Colonic mucosa (tissue), 4 donors: ENCODE data around the gene GRIA2. TPM values are rescaled to one million over a fixed set of nuclear protein-coding genes. Genes with fewer than 3 reads are reported as not detected.

Experiments
- DNase-seq: peaks from one replicate; pipeline ENCODE4 v3.0.0-alpha.2; 2020
- H3K27ac ChIP-seq: fragments of 200-600 bp; one replicate; pipeline ENCODE4 v1.8.0; 2021
- H3K27me3 ChIP-seq: fragments of 200-600 bp; one replicate; pipeline ENCODE4 v1.8.0; 2021
- H3K36me3 ChIP-seq: fragments of 200-600 bp; one replicate; pipeline ENCODE4 v1.8.0; 2021
- H3K4me1 ChIP-seq: fragments of 200-600 bp; one replicate; pipeline ENCODE4 v1.8.0; 2021; ENCODE audit warnings: mild to moderate bottlenecking
- H3K4me3 ChIP-seq: fragments of 200-600 bp; one replicate; pipeline ENCODE4 v1.8.0; 2021
- H3K9ac ChIP-seq, 2 donors: one replicate each; pipeline ENCODE4 v1.7.0; 2013; ENCODE audit warnings: control low read depth in 2 of 2, low read depth in 2 of 2, low read length in 2 of 2
- H3K9me3 ChIP-seq: fragments of 200-600 bp; one replicate; pipeline ENCODE4 v1.8.0; 2021
- intact Hi-C: fragments of 100-400 bp; cut with DNase I; formaldehyde crosslinking; loops from one replicate; pipeline ENCODE4 v1.14.1; 2022
- total RNA-seq, 2 donors: library from RNA; stranded (reverse); fragmentation: NEBNext Ultra II Directional in 1 of 2; extraction: Animal tissue kit (Norgen Biotek cat#: 25700) in 1 of 2; gene quantifications; one replicate each; pipeline ENCODE4 v1.2.1, GENCODE V29; 2021
- TF ChIP-seq, protein P1 (sequence below): fragments of 200-600 bp; IDR thresholded peaks from one replicate; pipeline ENCODE4 v1.8.0; 2022; ENCODE audit warnings: antibody characterized with exemption, mild to moderate bottlenecking
- donor health status: healthy.
- donor health status: DM: no; HTN: no; CAD: no.
- donor health status: DM: no; HTN: no; CAD: no.

The GRIA2 gene
- total RNA-seq, 2 donors from 2014 or later = not detected

DNA sequence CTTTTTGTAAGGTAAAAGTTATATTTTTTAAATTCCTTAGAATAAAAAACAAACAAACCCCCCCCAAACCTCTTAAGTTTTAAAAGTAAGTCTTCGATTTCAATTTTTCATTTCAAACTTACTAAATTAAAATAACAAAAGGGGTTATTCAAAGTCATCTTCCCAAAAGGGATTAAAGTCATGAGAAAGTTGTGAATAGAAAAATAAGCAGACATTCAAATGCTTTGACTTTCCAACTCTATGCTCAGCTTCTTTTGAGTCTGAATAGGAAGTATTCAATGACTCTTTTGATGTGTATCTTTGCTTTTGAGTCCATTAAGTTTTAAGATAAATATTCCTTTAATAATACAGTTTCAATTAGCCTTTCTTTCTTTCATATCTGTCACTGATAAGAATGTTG, 138.3 kb downstream of the GRIA2 start:
- TF ChIP-seq, protein P1, sequence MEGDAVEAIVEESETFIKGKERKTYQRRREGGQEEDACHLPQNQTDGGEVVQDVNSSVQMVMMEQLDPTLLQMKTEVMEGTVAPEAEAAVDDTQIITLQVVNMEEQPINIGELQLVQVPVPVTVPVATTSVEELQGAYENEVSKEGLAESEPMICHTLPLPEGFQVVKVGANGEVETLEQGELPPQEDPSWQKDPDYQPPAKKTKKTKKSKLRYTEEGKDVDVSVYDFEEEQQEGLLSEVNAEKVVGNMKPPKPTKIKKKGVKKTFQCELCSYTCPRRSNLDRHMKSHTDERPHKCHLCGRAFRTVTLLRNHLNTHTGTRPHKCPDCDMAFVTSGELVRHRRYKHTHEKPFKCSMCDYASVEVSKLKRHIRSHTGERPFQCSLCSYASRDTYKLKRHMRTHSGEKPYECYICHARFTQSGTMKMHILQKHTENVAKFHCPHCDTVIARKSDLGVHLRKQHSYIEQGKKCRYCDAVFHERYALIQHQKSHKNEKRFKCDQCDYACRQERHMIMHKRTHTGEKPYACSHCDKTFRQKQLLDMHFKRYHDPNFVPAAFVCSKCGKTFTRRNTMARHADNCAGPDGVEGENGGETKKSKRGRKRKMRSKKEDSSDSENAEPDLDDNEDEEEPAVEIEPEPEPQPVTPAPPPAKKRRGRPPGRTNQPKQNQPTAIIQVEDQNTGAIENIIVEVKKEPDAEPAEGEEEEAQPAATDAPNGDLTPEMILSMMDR = no peak
- H3K9ac ChIP-seq = no peak overlapping the region
- no peaks in the 10 kb centered on the region for H3K4me1 ChIP-seq
- H3K27me3 ChIP-seq = no peaks in the 10 kb centered on the region
- no peaks in the 10 kb centered on the region for H3K36me3 ChIP-seq
- no peak overlapping the region for H3K27ac ChIP-seq
- no peaks in the 10 kb centered on the region for H3K9me3 ChIP-seq
- no peak for DNase-seq
- H3K4me3 ChIP-seq = no peak overlapping the region
- intact Hi-C loops = no loop called here

DNA sequence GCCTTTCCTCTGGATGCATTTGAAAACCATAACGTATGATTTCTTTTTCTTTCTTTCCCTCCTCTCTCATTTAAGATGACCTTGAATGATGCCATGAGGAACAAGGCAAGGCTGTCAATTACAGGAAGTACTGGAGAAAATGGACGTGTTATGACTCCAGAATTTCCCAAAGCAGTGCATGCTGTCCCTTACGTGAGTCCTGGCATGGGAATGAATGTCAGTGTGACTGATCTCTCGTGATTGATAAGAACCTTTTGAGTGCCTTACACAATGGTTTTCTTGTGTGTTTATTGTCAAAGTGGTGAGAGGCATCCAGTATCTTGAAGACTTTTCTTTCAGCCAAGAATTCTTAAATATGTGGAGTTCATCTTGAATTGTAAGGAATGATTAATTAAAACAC, 142.8 kb downstream of the GRIA2 start:
- no peaks in the 10 kb centered on the region for H3K9me3 ChIP-seq
- H3K36me3 ChIP-seq = no peaks in the 10 kb centered on the region
- no peak overlapping the region for H3K27ac ChIP-seq
- TF ChIP-seq, protein P1 = no peak
- no peak for DNase-seq
- H3K9ac ChIP-seq = no peak overlapping the region
- no peaks in the 10 kb centered on the region for H3K27me3 ChIP-seq
- H3K4me1 ChIP-seq = no peaks in the 10 kb centered on the region
- no peak overlapping the region for H3K4me3 ChIP-seq
- intact Hi-C loops = no loop called here

DNA sequence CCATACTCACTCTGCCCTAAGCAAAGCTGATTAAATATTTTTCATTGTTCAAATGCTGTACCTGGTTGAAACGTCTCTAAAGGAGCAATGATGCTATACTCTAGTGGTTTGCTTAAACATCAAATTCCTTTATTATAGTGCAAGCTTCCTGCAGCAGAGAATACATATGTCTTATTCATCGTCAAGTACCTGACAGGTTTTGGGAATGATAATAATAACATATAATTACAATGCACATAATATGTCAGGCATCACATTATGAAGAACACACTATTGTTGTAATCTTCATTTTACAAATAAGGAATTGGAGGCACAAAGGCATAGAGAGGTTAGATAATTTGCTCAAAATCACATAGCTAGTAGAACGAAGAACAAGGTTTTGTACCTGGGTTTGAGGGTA, 151.6 kb downstream of the GRIA2 start:
- Histone ChIP-seq H3K9ac (no peak overlapping the region), H3K4me3 (no peak overlapping the region), H3K4me1 (no peaks in the 10 kb centered on the region), H3K27ac (no peak overlapping the region), H3K9me3 (no peaks in the 10 kb centered on the region), H3K27me3 (no peaks in the 10 kb centered on the region), H3K36me3 (no peaks in the 10 kb centered on the region)
- intact Hi-C loops = no loop called here
- no peak for DNase-seq
- TF ChIP-seq, protein P1 = no peak

DNA sequence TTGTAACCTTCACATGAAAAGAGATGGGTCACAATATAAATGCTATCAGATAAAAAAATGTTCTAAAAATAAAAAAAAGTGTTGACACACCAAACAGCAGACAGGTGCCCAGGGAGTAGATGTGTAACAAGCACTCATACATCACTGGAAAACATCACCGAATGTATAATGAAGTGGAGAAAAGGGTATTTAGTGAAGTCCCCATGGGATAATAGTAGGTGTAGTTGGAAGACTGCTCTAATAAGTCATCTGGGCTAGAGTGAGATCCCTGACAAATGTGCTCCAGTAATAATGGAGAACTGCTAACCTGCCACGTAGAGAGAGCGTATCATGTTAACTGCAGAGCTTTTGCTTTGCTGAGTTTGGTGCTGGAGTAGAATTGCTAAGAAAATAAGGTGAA, 152.0 kb downstream of the GRIA2 start:
- Histone ChIP-seq H3K36me3 (no peaks in the 10 kb centered on the region), H3K4me3 (no peak overlapping the region), H3K9ac (no peak overlapping the region), H3K27me3 (no peaks in the 10 kb centered on the region), H3K27ac (no peak overlapping the region), H3K4me1 (no peaks in the 10 kb centered on the region), H3K9me3 (no peaks in the 10 kb centered on the region)
- DNase-seq = no peak
- intact Hi-C loops = no loop called here
- TF ChIP-seq, protein P1 = no peak

DNA sequence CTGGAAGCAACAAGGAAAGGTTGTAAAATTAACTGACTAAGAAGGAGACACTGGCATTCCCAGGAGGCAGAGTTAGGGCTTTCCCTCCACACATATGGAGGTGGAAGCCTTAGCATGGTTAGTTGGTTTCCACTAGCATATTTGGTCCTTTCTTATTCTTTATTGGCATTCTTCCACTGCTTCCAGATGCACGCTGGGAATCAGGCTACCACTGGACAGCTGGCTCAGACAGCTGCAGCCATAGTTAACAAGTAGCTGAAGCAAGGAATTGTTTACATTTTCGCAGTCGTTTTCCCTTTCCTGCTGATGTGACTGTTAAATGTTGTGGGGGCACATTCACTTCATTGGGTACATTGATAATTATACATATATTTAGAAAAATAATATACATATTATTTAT, 169.2 kb downstream of the GRIA2 start:
- TF ChIP-seq, protein P1 = no peak
- Histone ChIP-seq H3K9me3 (no peaks in the 10 kb centered on the region), H3K27ac (no peak overlapping the region), H3K9ac (no peak overlapping the region), H3K27me3 (no peaks in the 10 kb centered on the region), H3K36me3 (no peaks in the 10 kb centered on the region), H3K4me1 (no peaks in the 10 kb centered on the region), H3K4me3 (no peak overlapping the region)
- intact Hi-C loops = no loop called here
- no peak for DNase-seq

DNA sequence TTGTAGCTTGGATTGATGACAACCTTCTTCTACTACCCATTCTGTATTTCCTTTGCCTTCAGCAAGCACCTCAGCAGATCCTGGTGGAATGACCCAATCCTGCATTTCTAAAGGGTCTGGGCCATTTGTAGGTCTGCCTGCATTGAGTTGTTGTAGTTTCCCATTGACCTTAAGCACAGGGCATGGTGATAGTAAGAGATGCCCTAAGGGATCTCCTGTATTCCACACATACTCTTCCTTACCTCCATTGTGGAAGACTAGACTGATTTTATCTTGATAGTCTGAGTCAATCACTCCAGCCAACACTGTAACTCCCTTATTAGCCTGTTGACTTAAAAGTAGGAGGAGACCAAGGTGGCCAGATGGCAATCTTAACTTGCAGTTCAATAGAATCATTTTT, 184.5 kb downstream of the GRIA2 start:
- no peak overlapping the region for H3K27ac ChIP-seq
- no peak overlapping the region for H3K9ac ChIP-seq
- TF ChIP-seq, protein P1 = no peak
- no peak for DNase-seq
- no peaks in the 10 kb centered on the region for H3K9me3 ChIP-seq
- intact Hi-C loops = no loop called here
- H3K36me3 ChIP-seq = no peaks in the 10 kb centered on the region
- H3K27me3 ChIP-seq = no peaks in the 10 kb centered on the region
- no peak overlapping the region for H3K4me3 ChIP-seq
- no peaks in the 10 kb centered on the region for H3K4me1 ChIP-seq
